Hepatocyte (in vitro differentiated cells): Measurements from ENCODE around the gene ANKRD11.

Experiments
- EZH2phosphoT487 ChIP-seq: fragments of 200-600 bp; sonication (generic); IDR thresholded peaks from one replicate; pipeline ENCODE4 v1.6.1; 2018; ENCODE audit warnings: antibody characterized with exemption, mild to moderate bottlenecking, low read depth, moderate library complexity; ENCODE audit not compliant: unreplicated experiment, severe bottlenecking
- TF ChIP-seq, protein P1 (sequence below): fragments of 200-600 bp; sonication (generic); IDR thresholded peaks from 2 replicates; pipeline ENCODE4 v1.5.1; 2016; ENCODE audit warnings: antibody characterized with exemption, mild to moderate bottlenecking; ENCODE audit not compliant: poor library complexity

DNA sequence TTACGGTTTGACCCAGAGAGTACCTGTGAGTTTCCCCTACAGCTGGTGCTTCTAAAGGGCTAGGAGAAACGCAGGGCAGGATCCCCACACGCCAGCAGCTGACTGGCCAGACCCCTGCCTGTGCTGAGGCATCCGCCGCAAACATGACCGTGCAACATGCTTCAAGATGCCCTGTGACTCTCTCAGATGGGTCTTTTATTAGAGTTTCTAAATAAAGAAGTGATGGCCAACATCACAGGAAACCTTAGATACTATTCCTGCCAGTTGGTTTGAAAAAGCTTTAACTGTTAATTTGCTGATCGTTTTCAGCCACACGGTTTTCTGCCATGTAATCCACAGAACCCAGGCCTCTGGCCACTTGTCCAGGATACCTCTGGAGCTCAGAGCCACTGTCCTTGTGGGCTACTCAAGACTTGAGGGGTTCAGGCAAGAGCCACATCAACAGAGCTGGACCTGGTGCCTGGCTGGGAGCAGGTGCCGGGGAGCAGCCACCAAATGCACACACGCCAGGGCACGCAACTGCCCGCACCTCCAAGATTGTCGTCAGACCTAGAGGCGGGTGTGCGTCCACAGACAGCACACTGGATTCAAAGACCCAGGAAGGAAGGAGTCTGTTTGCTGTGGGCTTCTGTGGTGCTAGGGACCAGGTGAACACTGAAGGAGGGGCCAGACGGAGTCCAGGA lies 154.4 kb downstream of the ANKRD11 start:
- TF ChIP-seq, protein P1, sequence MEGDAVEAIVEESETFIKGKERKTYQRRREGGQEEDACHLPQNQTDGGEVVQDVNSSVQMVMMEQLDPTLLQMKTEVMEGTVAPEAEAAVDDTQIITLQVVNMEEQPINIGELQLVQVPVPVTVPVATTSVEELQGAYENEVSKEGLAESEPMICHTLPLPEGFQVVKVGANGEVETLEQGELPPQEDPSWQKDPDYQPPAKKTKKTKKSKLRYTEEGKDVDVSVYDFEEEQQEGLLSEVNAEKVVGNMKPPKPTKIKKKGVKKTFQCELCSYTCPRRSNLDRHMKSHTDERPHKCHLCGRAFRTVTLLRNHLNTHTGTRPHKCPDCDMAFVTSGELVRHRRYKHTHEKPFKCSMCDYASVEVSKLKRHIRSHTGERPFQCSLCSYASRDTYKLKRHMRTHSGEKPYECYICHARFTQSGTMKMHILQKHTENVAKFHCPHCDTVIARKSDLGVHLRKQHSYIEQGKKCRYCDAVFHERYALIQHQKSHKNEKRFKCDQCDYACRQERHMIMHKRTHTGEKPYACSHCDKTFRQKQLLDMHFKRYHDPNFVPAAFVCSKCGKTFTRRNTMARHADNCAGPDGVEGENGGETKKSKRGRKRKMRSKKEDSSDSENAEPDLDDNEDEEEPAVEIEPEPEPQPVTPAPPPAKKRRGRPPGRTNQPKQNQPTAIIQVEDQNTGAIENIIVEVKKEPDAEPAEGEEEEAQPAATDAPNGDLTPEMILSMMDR = no peak
- no peak for TF ChIP-seq EZH2phosphoT487
